K562 (cell line): Measurements from ENCODE around the gene CAMK2A. TPM values are rescaled to one million over a fixed set of nuclear protein-coding genes. Genes with fewer than 3 reads are reported as not detected.

Experiments
- ATAC-seq: fragments of 200-7000 bp; cut with Tn5 transposase; 3 replicates; pipeline ENCODE4 v1.9.1; 2020; ENCODE audit warnings: moderate library complexity
- BruUV-seq: library from RNA; stranded (reverse); fragments of 400-500 nt; replicated peaks from 2 replicates; lab custom pipeline; 2021; lab: Mats Ljungman, UMichigan
- CTCF ChIA-PET: fragments of 300-600 bp; formaldehyde crosslinking; extraction: SDS; loops from one replicate; lab custom pipeline; 2021; ENCODE audit warnings: low intra/inter-chr PET ratio; lab: Yijun Ruan, JAX
- POLR2A ChIA-PET: fragments of 300-600, 350-650 bp; sonication (Branson Sonifier 250); formaldehyde crosslinking; extraction: SDS; loops from one replicate; lab custom pipeline; 2021; ENCODE audit warnings: antibody characterized with exemption, inconsistent platforms; lab: Yijun Ruan, JAX
- DNase-seq, 4 experiments: peaks; one replicate each; pipeline versions ENCODE4 v3.0.0 to v3.0.0-alpha.2; 2011 to 2018; ENCODE audit warnings: low spot score in 3 of 4, mixed read lengths in 3 of 4; ENCODE audit errors: extremely low read depth in 1 of 4
- FAIRE-seq: peaks from 2 replicates; lab custom pipeline; 2011; peaks lifted over from hg19 to GRCh38; lab: Jason Lieb, UNC
- H2AFZ ChIP-seq: 2 replicates; pipeline ENCODE4 v1.6.0; 2011; ENCODE audit warnings: low read depth, low read length, control low read depth, inconsistent platforms
- H3K27ac ChIP-seq: fragments of 200-600 bp; 3 replicates; pipeline ENCODE4 v1.8.0; 2011; ENCODE audit warnings: low read depth, mild to moderate bottlenecking, control low read depth, inconsistent platforms, low read length, moderate library complexity, mixed read lengths; ENCODE audit errors: extremely low read depth
- H3K27me3 ChIP-seq, 2 experiments: fragments of 300-600 bp in 1 of 2; 2 replicates in 1 of 2; 3 replicates in 1 of 2; pipeline versions ENCODE4 v1.6.0 to v1.8.0; 2011; ENCODE audit warnings: inconsistent platforms in 2 of 2, low read length in 2 of 2, mild to moderate bottlenecking in 1 of 2, mixed read lengths in 1 of 2, moderate library complexity in 1 of 2; ENCODE audit not compliant: control insufficient read depth in 2 of 2, insufficient read depth in 2 of 2
- H3K36me3 ChIP-seq: fragments of 300-600 bp; 3 replicates; pipeline ENCODE4 v1.8.0; 2011; ENCODE audit warnings: mild to moderate bottlenecking, low read length, inconsistent platforms; ENCODE audit not compliant: control insufficient read depth, insufficient read depth
- H3K4me1 ChIP-seq, 2 experiments: fragments of 200-600 bp in 1 of 2; replicated peaks in 1 of 2; 2 replicates in 1 of 2; 3 replicates in 1 of 2; pipeline versions ENCODE4 v1.5.1 to v1.8.0; 2011; ENCODE audit warnings: inconsistent platforms in 2 of 2, low read length in 2 of 2, mild to moderate bottlenecking in 1 of 2, mixed read lengths in 1 of 2, moderate library complexity in 1 of 2; ENCODE audit not compliant: control insufficient read depth in 2 of 2, insufficient read depth in 2 of 2
- H3K4me2 ChIP-seq: 2 replicates; pipeline ENCODE4 v1.6.1; 2011; ENCODE audit warnings: low read length, control low read depth, inconsistent platforms, mixed read lengths; ENCODE audit not compliant: insufficient read depth
- H3K4me3 ChIP-seq: fragments of 200-600 bp; sonication (generic), shearing (Covaris generic); 2 replicates; pipeline ENCODE4 v1.5.1; 2016; ENCODE audit warnings: control low read depth, inconsistent platforms
- H3K79me2 ChIP-seq: fragments of 200-600 bp; 3 replicates; pipeline ENCODE4 v1.8.0; 2011; ENCODE audit warnings: low read length, inconsistent platforms; ENCODE audit not compliant: control insufficient read depth, insufficient read depth
- H3K9ac ChIP-seq, 2 experiments: 2 replicates each; pipeline versions ENCODE4 v1.6.0 to v1.6.1; 2011; ENCODE audit warnings: low read depth in 2 of 2, low read length in 2 of 2, control low read depth in 1 of 2, inconsistent platforms in 1 of 2, mild to moderate bottlenecking in 1 of 2, mixed read lengths in 1 of 2; ENCODE audit not compliant: insufficient read depth in 1 of 2
- H3K9me1 ChIP-seq: one replicate; pipeline ENCODE4 v1.6.0; 2011; ENCODE audit warnings: inconsistent platforms, mild to moderate bottlenecking, low read length, moderate library complexity; ENCODE audit not compliant: control insufficient read depth, insufficient read depth
- H3K9me3 ChIP-seq: replicated peaks from 2 replicates; pipeline ENCODE4 v1.5.1; 2011; ENCODE audit warnings: low read depth, low read length, inconsistent platforms; ENCODE audit not compliant: control insufficient read depth, insufficient read depth
- H4K20me1 ChIP-seq: replicated peaks from 2 replicates; pipeline ENCODE4 v1.6.1; 2011; ENCODE audit warnings: low read length, inconsistent platforms, mixed read lengths; ENCODE audit not compliant: control insufficient read depth, insufficient read depth
- DPF2 ChIP-seq: fragments of 450-650 bp; IDR thresholded peaks from 2 replicates; pipeline ENCODE4 v1.6.1; 2016
- FOXM1 ChIP-seq, 2 experiments: fragments of 450-650 bp in 1 of 2; sonication (generic) in 1 of 2; formaldehyde crosslinking in 1 of 2; IDR thresholded peaks; 2 replicates each; pipeline versions ENCODE4 v1.6.1 to v1.9.0; 2017 to 2022; ENCODE audit warnings: low read depth in 2 of 2, mild to moderate bottlenecking in 2 of 2, missing genetic modification reagents in 1 of 2, moderate library complexity in 1 of 2
- HMG20B ChIP-seq: fragments of 250-450 bp; sonication (Bioruptor Pico); IDR thresholded peaks from 2 replicates; pipeline ENCODE4 v1.5.0; 2021; ENCODE audit warnings: mild to moderate bottlenecking
- JUN ChIP-seq, 2 experiments: sonication (generic) in 1 of 2; formaldehyde crosslinking in 1 of 2; IDR thresholded peaks; 2 replicates each; pipeline versions ENCODE4 v1.6.1 to v1.8.0; 2012 to 2022; ENCODE audit warnings: borderline replicate concordance in 2 of 2, mild to moderate bottlenecking in 2 of 2, improper control_type of control experiment in 1 of 2, low read depth in 1 of 2, low read length in 1 of 2, missing genetic modification reagents in 1 of 2
- KLF13 ChIP-seq: fragments of 450-650 bp; IDR thresholded peaks from 2 replicates; pipeline ENCODE4 v1.6.1; 2016; ENCODE audit warnings: missing genetic modification characterization, low read depth, mild to moderate bottlenecking, missing compliant biosample characterization, moderate library complexity, borderline replicate concordance
- POLR2AphosphoS5 ChIP-seq: IDR thresholded peaks from 2 replicates; pipeline ENCODE4 v1.6.1; 2011; ENCODE audit warnings: mild to moderate bottlenecking, low read depth, low read length, moderate library complexity; ENCODE audit not compliant: control insufficient read depth, insufficient read depth
- SLC30A9 ChIP-seq: fragments of 250-450 bp; sonication (Bioruptor Pico); IDR thresholded peaks from 2 replicates; pipeline ENCODE4 v1.8.0; 2022; ENCODE audit warnings: mild to moderate bottlenecking, moderate library complexity
- SRSF7 ChIP-seq: fragments of 200-400 bp; formaldehyde crosslinking; optimal IDR thresholded peaks from 2 replicates; pipeline ENCODE3; 2017; ENCODE audit warnings: mild to moderate bottlenecking, low read depth, low read length
- ZNF282 ChIP-seq: sonication (generic); formaldehyde crosslinking; IDR thresholded peaks from 2 replicates; pipeline ENCODE4 v1.8.1; 2023; ENCODE audit warnings: missing genetic modification reagents
- ZNF717 ChIP-seq: fragments of 250-450 bp; sonication (Bioruptor Pico); IDR thresholded peaks from 2 replicates; pipeline ENCODE4 v1.5.0; 2021
- WGBS: fragments of 100-300 bp; shearing (Covaris generic); methylation state at CpG from one replicate; pipeline ENCODE4 v1.1.6; 2016; ENCODE audit warnings: low coverage, mixed read lengths; ENCODE audit not compliant: insufficient coverage; ENCODE audit errors: missing lambda C conversion rate; 5-methylcytosine and 5-hydroxymethylcytosine counted together
- in situ Hi-C: fragments of 300-500 bp; cut with MboI; formaldehyde crosslinking; loops from 4 replicates; pipeline ENCODE4 v1.15.0; 2018; ENCODE audit warnings: inconsistent platforms, mixed read lengths
- intact Hi-C: fragments of 100-400 bp; cut with micrococcal nuclease; formaldehyde crosslinking; loops from 2 replicates; pipeline ENCODE4 v1.14.2; 2022
- polyA plus RNA-seq, 8 experiments: library from polyadenylated mRNA; depleted of rRNA in 4 of 8; stranded (reverse) in 5 of 8; unstranded in 3 of 8; fragments of >200 nt; fragmentation: Nextera tagmentation in 2 of 8; fragmentation: Illumina TruSeq in 1 of 8; extraction: Ambion mirVana in 2 of 8; extraction: Trizol in 1 of 8; gene quantifications; 2 replicates each; pipeline versions ENCODE4 v1.2.1 to v1.2.3, GENCODE V29; 2011 to 2014; ENCODE audit warnings: inconsistent platforms in 1 of 8, missing spikeins in 1 of 8
- total RNA-seq, 7 experiments: library from RNA; depleted of rRNA in 6 of 7; stranded (reverse); fragments of >200 nt in 6 of 7; fragmentation: Illumina TruSeq in 2 of 7; extraction: Trizol in 2 of 7; gene quantifications; 2 replicates each; pipeline versions ENCODE4 v1.2.1 to v1.2.3, GENCODE V29; 2011 to 2021; ENCODE audit warnings: low replicate concordance in 1 of 7
- TF ChIP-seq, protein P1 (sequence below), 2 experiments: fragments of 250-450 bp in 1 of 2; fragments of 450-650 bp in 1 of 2; sonication (Bioruptor Pico) in 1 of 2; IDR thresholded peaks; 2 replicates each; pipeline versions ENCODE4 v1.6.1 to v1.8.0; 2016 to 2021; ENCODE audit warnings: mild to moderate bottlenecking in 2 of 2, moderate library complexity in 2 of 2, missing compliant biosample characterization in 1 of 2, missing genetic modification characterization in 1 of 2
- TF ChIP-seq, protein P2 (sequence below): fragments of 450-650 bp; IDR thresholded peaks from 2 replicates; pipeline ENCODE4 v1.6.1; 2017; ENCODE audit warnings: mild to moderate bottlenecking, moderate library complexity
- TF ChIP-seq, protein P3 (sequence below): fragments of 450-650 bp; formaldehyde crosslinking; IDR thresholded peaks from 2 replicates; pipeline ENCODE4 v1.4.0; 2022; ENCODE audit warnings: missing genetic modification characterization

Gene CAMK2A
- total and polyA plus RNA-seq, 9 of the 15 experiments (the other 6 are each of a cell fraction or from before 2014, with no cell fraction given), result 0.01 to 0.18 (median 0.04) TPM; not detected in 6

DNA sequence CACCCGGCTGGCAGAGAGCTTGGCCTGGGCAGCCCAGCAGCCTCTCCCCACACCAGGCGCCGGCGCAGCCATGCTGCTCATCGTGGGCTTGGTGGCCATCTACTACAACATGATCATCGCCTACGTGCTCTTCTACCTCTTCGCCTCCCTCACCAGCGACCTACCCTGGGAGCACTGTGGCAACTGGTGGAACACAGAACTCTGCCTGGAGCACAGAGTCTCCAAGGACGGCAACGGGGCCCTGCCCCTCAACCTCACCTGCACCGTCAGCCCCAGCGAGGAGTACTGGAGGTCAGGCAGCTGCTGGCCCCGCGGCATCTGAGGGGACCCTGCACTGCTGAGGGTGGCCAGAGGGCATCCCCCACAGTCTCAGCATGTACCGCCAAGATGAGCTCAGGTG, 92.6 kb downstream of the CAMK2A start:
- H3K27ac ChIP-seq, result no peak overlapping the region
- H3K9me3 ChIP-seq, result no peaks in the 10 kb centered on the region
- no peaks in the 10 kb centered on the region for H3K36me3 ChIP-seq
- 4% methylated on average over 16 of the region's 16 CpGs for WGBS
- ATAC-seq, result no peak
- H3K79me2 ChIP-seq, result no peaks in the 10 kb centered on the region
- POLR2A ChIA-PET, result interaction anchor here (0.6 to 1.6 kb wide), 4 partner anchors 9 to 247 kb away, joined by 3 to 4 read pairs (median 3); no protein-coding TSS in a partner anchor
- H3K4me1 ChIP-seq, result peaks cover 0 to 6% of the 10 kb centered on the region in 2 experiments; a peak in 1 of 5 replicates
- TF ChIP-seq, protein P1, sequence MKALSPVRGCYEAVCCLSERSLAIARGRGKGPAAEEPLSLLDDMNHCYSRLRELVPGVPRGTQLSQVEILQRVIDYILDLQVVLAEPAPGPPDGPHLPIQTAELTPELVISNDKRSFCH (CRISPR knock-in tag; IDR thresholded peaks at IDR 0.05), result no peak
- TF ChIP-seq, protein P1 (tag; IDR thresholded peaks at IDR 0.05), result no peak
- TF ChIP-seq, protein P2, sequence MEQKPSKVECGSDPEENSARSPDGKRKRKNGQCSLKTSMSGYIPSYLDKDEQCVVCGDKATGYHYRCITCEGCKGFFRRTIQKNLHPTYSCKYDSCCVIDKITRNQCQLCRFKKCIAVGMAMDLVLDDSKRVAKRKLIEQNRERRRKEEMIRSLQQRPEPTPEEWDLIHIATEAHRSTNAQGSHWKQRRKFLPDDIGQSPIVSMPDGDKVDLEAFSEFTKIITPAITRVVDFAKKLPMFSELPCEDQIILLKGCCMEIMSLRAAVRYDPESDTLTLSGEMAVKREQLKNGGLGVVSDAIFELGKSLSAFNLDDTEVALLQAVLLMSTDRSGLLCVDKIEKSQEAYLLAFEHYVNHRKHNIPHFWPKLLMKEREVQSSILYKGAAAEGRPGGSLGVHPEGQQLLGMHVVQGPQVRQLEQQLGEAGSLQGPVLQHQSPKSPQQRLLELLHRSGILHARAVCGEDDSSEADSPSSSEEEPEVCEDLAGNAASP, result no peak
- no peak for TF ChIP-seq KLF13 (tag)
- no peak for TF ChIP-seq SRSF7
- no peak for TF ChIP-seq ZNF717
- TF ChIP-seq SLC30A9, result no peak
- TF ChIP-seq JUN (IDR thresholded peaks at IDR 0.05; ENCODE audit: borderline replicate concordance, low read depth, low read length), result no peak
- TF ChIP-seq JUN (CRISPR knock-in tag; IDR thresholded peaks at IDR 0.05; ENCODE audit: borderline replicate concordance), result no peak
- no peak for TF ChIP-seq FOXM1 (IDR thresholded peaks at IDR 0.05; ENCODE audit: low read depth)
- TF ChIP-seq FOXM1 (CRISPR knock-in tag; IDR thresholded peaks at IDR 0.05; ENCODE audit: low read depth), result no peak
- TF ChIP-seq, protein P3, sequence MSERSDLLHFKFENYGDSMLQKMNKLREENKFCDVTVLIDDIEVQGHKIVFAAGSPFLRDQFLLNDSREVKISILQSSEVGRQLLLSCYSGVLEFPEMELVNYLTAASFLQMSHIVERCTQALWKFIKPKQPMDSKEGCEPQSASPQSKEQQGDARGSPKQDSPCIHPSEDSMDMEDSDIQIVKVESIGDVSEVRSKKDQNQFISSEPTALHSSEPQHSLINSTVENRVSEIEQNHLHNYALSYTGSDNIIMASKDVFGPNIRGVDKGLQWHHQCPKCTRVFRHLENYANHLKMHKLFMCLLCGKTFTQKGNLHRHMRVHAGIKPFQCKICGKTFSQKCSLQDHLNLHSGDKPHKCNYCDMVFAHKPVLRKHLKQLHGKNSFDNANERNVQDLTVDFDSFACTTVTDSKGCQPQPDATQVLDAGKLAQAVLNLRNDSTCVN (CRISPR knock-in tag), result no peak
- TF ChIP-seq HMG20B (CRISPR knock-in tag), result no peak
- no peak for TF ChIP-seq ZNF282 (CRISPR knock-in tag)
- no peak for TF ChIP-seq POLR2AphosphoS5
- no peak for TF ChIP-seq DPF2
- TF ChIP-seq, all 486 proteins: peak for 0
- Histone ChIP-seq H2AFZ (no peak overlapping the region), H3K9me1 (no peaks in the 10 kb centered on the region), H3K4me3 (no peak overlapping the region), H3K4me2 (no peak overlapping the region), H3K9ac (no peak overlapping the region), H4K20me1 (peaks cover 8% of the 10 kb centered on the region; the same call in 1 of the 2 replicates), H3K27me3 (peaks cover 37 to 78% of the 10 kb centered on the region in 2 experiments)
- in situ Hi-C loops, result no loop called here
- intact Hi-C loops, result no loop called here
- BruUV-seq, result no TSS peak
- CTCF ChIA-PET, result no interaction called here
- FAIRE-seq, result no peak
- no peak for DNase-seq
